GM12878 (cell line): ENCODE data around the gene DDX42. TPM values are rescaled to one million over a fixed set of nuclear protein-coding genes. Genes with fewer than 3 reads are reported as not detected.

ENCODE experiments used
- ATAC-seq: fragments of 200-7000 bp; cut with Tn5 transposase; 3 replicates; pipeline ENCODE4 v1.9.1; 2020; ENCODE audit warnings: mild to moderate bottlenecking, moderate library complexity
- BruUV-seq: library from RNA; stranded (reverse); fragments of 400-500 nt; replicated peaks from 2 replicates; lab custom pipeline; 2021; lab: Mats Ljungman, UMichigan
- CTCF ChIA-PET: fragments of 300-600 bp; sonication (Branson Sonifier 250); formaldehyde crosslinking; extraction: SDS; loops from one replicate; lab custom pipeline; 2021; ENCODE audit warnings: inconsistent platforms; lab: Yijun Ruan, JAX
- POLR2A ChIA-PET: fragments of 350-600 bp; formaldehyde crosslinking; extraction: SDS; loops from one replicate; lab custom pipeline; 2021; ENCODE audit warnings: inconsistent platforms; lab: Charles Lee
- RAD21 ChIA-PET: fragments of 300-600 bp; sonication (Branson Sonifier 250); formaldehyde crosslinking; loops from one replicate; lab custom pipeline; 2023; ENCODE audit warnings: antibody characterized with exemption; ENCODE audit not compliant: unreplicated experiment; lab: Charles Lee
- SMC1A ChIA-PET: fragments of 300-600 bp; sonication (Branson Sonifier 250); formaldehyde crosslinking; loops from one replicate; lab custom pipeline; 2023; ENCODE audit not compliant: unreplicated experiment, uncharacterized antibody; lab: Charles Lee
- DNase-seq: peaks from one replicate; pipeline ENCODE4 v3.0.0-alpha.2; 2011; ENCODE audit warnings: low read depth, low spot score
- FAIRE-seq: peaks from 3 replicates; lab custom pipeline; 2011; peaks lifted over from hg19 to GRCh38; lab: Jason Lieb, UNC
- H2AFZ ChIP-seq: 2 replicates; pipeline ENCODE4 v1.6.0; 2011; ENCODE audit warnings: low read depth, low read length, control low read depth; ENCODE audit not compliant: control insufficient read depth
- H3K27ac ChIP-seq: 2 replicates; pipeline ENCODE4 v1.5.1; 2011; ENCODE audit warnings: control low read depth; ENCODE audit not compliant: control insufficient read depth, insufficient read depth
- H3K27me3 ChIP-seq, 2 experiments: replicated peaks in 1 of 2; 2 replicates each; pipeline versions ENCODE4 v1.6.0 to v1.6.1; 2011; ENCODE audit warnings: low read length in 1 of 2; ENCODE audit not compliant: control insufficient read depth in 2 of 2, insufficient read depth in 2 of 2
- H3K36me3 ChIP-seq, 2 experiments: 2 replicates each; pipeline ENCODE4 v1.5.1; 2011; ENCODE audit warnings: low read length in 1 of 2; ENCODE audit not compliant: control insufficient read depth in 2 of 2, insufficient read depth in 2 of 2
- H3K4me1 ChIP-seq: 2 replicates; pipeline ENCODE4 v1.6.1; 2011; ENCODE audit warnings: mild to moderate bottlenecking, low read length, moderate library complexity, mixed read lengths; ENCODE audit not compliant: control insufficient read depth, insufficient read depth
- H3K4me2 ChIP-seq: 2 replicates; pipeline ENCODE4 v1.6.0; 2011; ENCODE audit warnings: control low read depth; ENCODE audit not compliant: control insufficient read depth, insufficient read depth
- H3K4me3 ChIP-seq: fragments of 200-600 bp; sonication (generic); 2 replicates; pipeline ENCODE4 v1.5.1; 2016
- H3K79me2 ChIP-seq: 2 replicates; pipeline ENCODE4 v1.6.0; 2011; ENCODE audit warnings: low read length; ENCODE audit not compliant: control insufficient read depth, insufficient read depth
- H3K9ac ChIP-seq: 2 replicates; pipeline ENCODE4 v1.8.0; 2011; ENCODE audit warnings: low read length, control low read depth, mixed read lengths; ENCODE audit not compliant: control insufficient read depth, insufficient read depth
- H3K9me3 ChIP-seq: replicated peaks from 3 replicates; pipeline ENCODE4 v1.5.1; 2011; ENCODE audit warnings: mild to moderate bottlenecking, low read length; ENCODE audit not compliant: control insufficient read depth, insufficient read depth
- H4K20me1 ChIP-seq: 2 replicates; pipeline ENCODE4 v1.6.0; 2011; ENCODE audit not compliant: control insufficient read depth, insufficient read depth
- CHD4 ChIP-seq: fragments of 200-600 bp; sonication (generic); IDR thresholded peaks from 2 replicates; pipeline ENCODE4 v1.6.1; 2016; ENCODE audit warnings: mild to moderate bottlenecking
- HDGF ChIP-seq: fragments of 450-650 bp; IDR thresholded peaks from 2 replicates; pipeline ENCODE4 v1.6.1; 2016; ENCODE audit warnings: antibody characterized with exemption
- NR2C2 ChIP-seq: IDR thresholded peaks from 2 replicates; pipeline ENCODE4 v1.6.1; 2011; ENCODE audit warnings: borderline replicate concordance, low read depth; ENCODE audit not compliant: control insufficient read depth, insufficient read length
- TBL1XR1 ChIP-seq: IDR thresholded peaks from 2 replicates; pipeline ENCODE4 v1.6.1; 2012; ENCODE audit warnings: low read depth, low read length, improper control_type of control experiment
- ZNF384 ChIP-seq: IDR thresholded peaks from 2 replicates; pipeline ENCODE4 v1.6.1; 2012; ENCODE audit warnings: low read depth, mild to moderate bottlenecking, low read length, improper control_type of control experiment, borderline replicate concordance
- WGBS: methylation state at CpG from one replicate; pipeline ENCODE4 v1.1.6; 2016; ENCODE audit warnings: low lambda C conversion rate; ENCODE audit not compliant: insufficient replicate concordance, insufficient coverage; ENCODE audit errors: missing lambda C conversion rate; 5-methylcytosine and 5-hydroxymethylcytosine counted together
- in situ Hi-C: fragments of 300-500 bp; cut with MboI; formaldehyde crosslinking; loops from 9 replicates; pipeline ENCODE4 v1.14.3; 2018; ENCODE audit warnings: mixed read lengths
- intact Hi-C: fragments of 100-400 bp; cut with micrococcal nuclease; formaldehyde crosslinking; loops from one replicate; pipeline ENCODE4 v1.14.2; 2022; ENCODE audit not compliant: unreplicated experiment
- polyA plus RNA-seq, 11 experiments: library from polyadenylated mRNA; depleted of rRNA in 4 of 11; unstranded in 6 of 11; stranded (reverse) in 5 of 11; fragments of >200 nt; fragmentation: Nextera tagmentation in 4 of 11; fragmentation: Illumina TruSeq in 1 of 11; extraction: Ambion mirVana in 4 of 11; extraction: Trizol in 1 of 11; gene quantifications; 1 replicate in 1 of 11; 2 replicates in 10 of 11; pipeline versions ENCODE4 v1.2.1 to v1.2.3, GENCODE V29; 2011 to 2016; ENCODE audit warnings: inconsistent platforms in 2 of 11, missing spikeins in 2 of 11, low read depth in 1 of 11
- total RNA-seq, 4 experiments: library from RNA; depleted of rRNA in 3 of 4; stranded (reverse); fragments of >200 nt in 3 of 4; fragmentation: Illumina TruSeq in 1 of 4; extraction: Trizol in 1 of 4; gene quantifications; 2 replicates each; pipeline versions ENCODE4 v1.2.1 to v1.2.3, GENCODE V29; 2013 to 2021
- TF ChIP-seq, protein P1 (sequence below): IDR thresholded peaks from 2 replicates; pipeline ENCODE4 v1.6.1; 2012; ENCODE audit warnings: low read depth, low read length, improper control_type of control experiment
- TF ChIP-seq, protein P2 (sequence below): fragments of 450-650 bp; IDR thresholded peaks from 2 replicates; pipeline ENCODE4 v1.6.1; 2017; ENCODE audit warnings: mild to moderate bottlenecking, moderate library complexity

The DDX42 gene
- total and polyA plus RNA-seq, 10 of the 15 experiments (the other 5 are each of a cell fraction or from before 2014, with no cell fraction given): 14.6 to 147 (median 65.3) TPM

DNA sequence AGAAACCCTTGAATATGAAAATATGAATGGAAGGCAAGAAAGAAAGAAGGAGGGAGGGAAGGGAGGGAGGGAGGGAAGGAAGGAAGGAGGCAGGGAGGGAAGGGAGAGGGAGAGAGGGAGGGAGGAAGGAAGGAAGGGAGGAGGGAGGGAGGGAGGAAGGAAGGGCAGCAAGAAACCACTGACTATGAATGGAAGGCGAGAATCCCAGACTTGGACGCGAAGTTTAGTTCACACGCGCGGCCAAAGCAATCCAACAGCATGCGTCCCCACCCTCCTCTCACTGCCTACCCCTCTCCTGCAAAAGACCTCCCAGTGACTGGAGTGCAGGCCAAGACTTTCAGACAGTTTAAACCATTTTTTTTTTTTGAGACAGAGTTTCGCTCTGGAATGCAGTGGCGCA, 76.4 kb downstream of the DDX42 start:
- RAD21 ChIA-PET: no interaction called here
- Histone ChIP-seq H3K9me3 (peaks cover 5% of the 10 kb centered on the region; the same call in 2 of the 3 replicates), H2AFZ (no peak overlapping the region), H3K27me3 (peaks cover 0 to 1% of the 10 kb centered on the region in 2 experiments; a peak in 1 of 4 replicates), H3K4me3 (no peak overlapping the region), H3K79me2 (no peaks in the 10 kb centered on the region), H3K27ac (no peak overlapping the region), H4K20me1 (no peaks in the 10 kb centered on the region), H3K4me1 (peaks cover 7% of the 10 kb centered on the region), H3K36me3 (no peaks in the 10 kb centered on the region), H3K9ac (no peak overlapping the region), H3K4me2 (no peak overlapping the region)
- no peak for FAIRE-seq
- intact Hi-C loops (no loop called here), in situ Hi-C loops (no loop called here)
- TF ChIP-seq NR2C2 (no peak), TBL1XR1 (no peak), CHD4 (no peak), HDGF (no peak), ZNF384 (no peak)
- TF ChIP-seq, protein P1, sequence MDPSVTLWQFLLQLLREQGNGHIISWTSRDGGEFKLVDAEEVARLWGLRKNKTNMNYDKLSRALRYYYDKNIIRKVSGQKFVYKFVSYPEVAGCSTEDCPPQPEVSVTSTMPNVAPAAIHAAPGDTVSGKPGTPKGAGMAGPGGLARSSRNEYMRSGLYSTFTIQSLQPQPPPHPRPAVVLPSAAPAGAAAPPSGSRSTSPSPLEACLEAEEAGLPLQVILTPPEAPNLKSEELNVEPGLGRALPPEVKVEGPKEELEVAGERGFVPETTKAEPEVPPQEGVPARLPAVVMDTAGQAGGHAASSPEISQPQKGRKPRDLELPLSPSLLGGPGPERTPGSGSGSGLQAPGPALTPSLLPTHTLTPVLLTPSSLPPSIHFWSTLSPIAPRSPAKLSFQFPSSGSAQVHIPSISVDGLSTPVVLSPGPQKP: no peak
- TF ChIP-seq, protein P2, sequence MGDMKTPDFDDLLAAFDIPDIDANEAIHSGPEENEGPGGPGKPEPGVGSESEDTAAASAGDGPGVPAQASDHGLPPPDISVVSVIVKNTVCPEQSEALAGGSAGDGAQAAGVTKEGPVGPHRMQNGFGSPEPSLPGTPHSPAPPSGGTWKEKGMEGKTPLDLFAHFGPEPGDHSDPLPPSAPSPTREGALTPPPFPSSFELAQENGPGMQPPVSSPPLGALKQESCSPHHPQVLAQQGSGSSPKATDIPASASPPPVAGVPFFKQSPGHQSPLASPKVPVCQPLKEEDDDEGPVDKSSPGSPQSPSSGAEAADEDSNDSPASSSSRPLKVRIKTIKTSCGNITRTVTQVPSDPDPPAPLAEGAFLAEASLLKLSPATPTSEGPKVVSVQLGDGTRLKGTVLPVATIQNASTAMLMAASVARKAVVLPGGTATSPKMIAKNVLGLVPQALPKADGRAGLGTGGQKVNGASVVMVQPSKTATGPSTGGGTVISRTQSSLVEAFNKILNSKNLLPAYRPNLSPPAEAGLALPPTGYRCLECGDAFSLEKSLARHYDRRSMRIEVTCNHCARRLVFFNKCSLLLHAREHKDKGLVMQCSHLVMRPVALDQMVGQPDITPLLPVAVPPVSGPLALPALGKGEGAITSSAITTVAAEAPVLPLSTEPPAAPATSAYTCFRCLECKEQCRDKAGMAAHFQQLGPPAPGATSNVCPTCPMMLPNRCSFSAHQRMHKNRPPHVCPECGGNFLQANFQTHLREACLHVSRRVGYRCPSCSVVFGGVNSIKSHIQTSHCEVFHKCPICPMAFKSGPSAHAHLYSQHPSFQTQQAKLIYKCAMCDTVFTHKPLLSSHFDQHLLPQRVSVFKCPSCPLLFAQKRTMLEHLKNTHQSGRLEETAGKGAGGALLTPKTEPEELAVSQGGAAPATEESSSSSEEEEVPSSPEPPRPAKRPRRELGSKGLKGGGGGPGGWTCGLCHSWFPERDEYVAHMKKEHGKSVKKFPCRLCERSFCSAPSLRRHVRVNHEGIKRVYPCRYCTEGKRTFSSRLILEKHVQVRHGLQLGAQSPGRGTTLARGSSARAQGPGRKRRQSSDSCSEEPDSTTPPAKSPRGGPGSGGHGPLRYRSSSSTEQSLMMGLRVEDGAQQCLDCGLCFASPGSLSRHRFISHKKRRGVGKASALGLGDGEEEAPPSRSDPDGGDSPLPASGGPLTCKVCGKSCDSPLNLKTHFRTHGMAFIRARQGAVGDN: no peak
- SMC1A ChIA-PET: no interaction called here
- ATAC-seq: no peak
- no peak for DNase-seq
- CTCF ChIA-PET: interaction anchor here (1.3 to 1.7 kb wide), 2 partner anchors 9 to 443 kb away, joined by 3 to 5 read pairs; no protein-coding TSS in a partner anchor
- BruUV-seq: no TSS peak
- POLR2A ChIA-PET: no interaction called here
- WGBS: 94% methylated on average over 9 of the region's 9 CpGs
